Breast epithelium (tissue), 4 donors: ENCODE data around the gene DAPK1. TPM values are rescaled to one million over a fixed set of nuclear protein-coding genes. Genes with fewer than 3 reads are reported as not detected.

ENCODE experiments used
- DNase-seq, 2 donors: peaks; one replicate each; pipeline ENCODE4 v3.0.0-alpha.2; 2019; ENCODE audit warnings: low spot score in 2 of 2
- H3K27ac ChIP-seq, 2 donors: fragments of 200-600 bp; sonication (generic) in 1 of 2; one replicate each; pipeline ENCODE4 v1.5.1; 2016 to 2019; ENCODE audit warnings: mild to moderate bottlenecking in 1 of 2
- H3K27me3 ChIP-seq, 2 donors: fragments of 200-600 bp; sonication (generic) in 1 of 2; one replicate each; pipeline versions ENCODE4 v1.5.1 to v1.6.0; 2017 to 2019; ENCODE audit warnings: control low read depth in 1 of 2, mild to moderate bottlenecking in 1 of 2
- H3K36me3 ChIP-seq: fragments of 200-600 bp; one replicate; pipeline ENCODE4 v1.5.1; 2019
- H3K4me1 ChIP-seq, 2 donors: fragments of 200-600 bp; sonication (generic); one replicate each; pipeline ENCODE4 v1.5.1; 2016 to 2019; ENCODE audit warnings: control low read depth in 1 of 2
- H3K4me3 ChIP-seq, 3 donors: fragments of 200-600 bp; sonication (generic); 1 replicate in 2 of 3; 2 replicates in 1 of 3; pipeline ENCODE4 v1.5.1; 2016 to 2019; ENCODE audit warnings: mild to moderate bottlenecking in 3 of 3, moderate library complexity in 2 of 3
- H3K9me3 ChIP-seq, 2 donors: fragments of 200-600 bp; sonication (generic) in 1 of 2; one replicate each; pipeline ENCODE4 v1.5.1; 2016 to 2019; ENCODE audit warnings: control low read depth in 1 of 2
- CTCF ChIP-seq, 3 donors: fragments of 450-650 bp; IDR thresholded peaks; one replicate each; pipeline ENCODE4 v1.5.1; 2016 to 2017; ENCODE audit warnings: antibody characterized with exemption in 3 of 3, mild to moderate bottlenecking in 3 of 3, moderate library complexity in 3 of 3
- POLR2A ChIP-seq: fragments of 450-650 bp; IDR thresholded peaks from one replicate; pipeline ENCODE4 v1.6.1; 2016; ENCODE audit warnings: antibody characterized with exemption, mild to moderate bottlenecking, moderate library complexity
- POLR2AphosphoS5 ChIP-seq, 3 donors: sonication (generic); formaldehyde crosslinking; IDR thresholded peaks; one replicate each; pipeline ENCODE4 v1.6.1; 2017; ENCODE audit warnings: antibody characterized with exemption in 3 of 3
- intact Hi-C: fragments of 100-400 bp; cut with DNase I; formaldehyde crosslinking; loops from one replicate; pipeline ENCODE4 v1.15.1; 2023; ENCODE audit warnings: low total_unique reads
- total RNA-seq, 3 donors: library from RNA; depleted of rRNA; stranded (reverse); fragments of >200 nt; gene quantifications; one replicate each; pipeline ENCODE4 v1.1.0, GENCODE V29; 2016

DAPK1 gene
- total RNA-seq, 3 donors from 2014 or later: 14.7 to 42.6 (median 34.5) TPM

GRCh38 chr9:87503927-87504326, 6.3 kb downstream of the DAPK1 start:
- H3K4me1 ChIP-seq: no peaks in the 10 kb centered on the region
- no peak for DNase-seq
- intact Hi-C loops: no loop called here

GRCh38 chr9:87504938-87505337, 7.3 kb downstream of the DAPK1 start:
- no peak for TF ChIP-seq POLR2AphosphoS5 (IDR thresholded peaks at IDR 0.05)
- TF ChIP-seq POLR2A: no peak
- no peak for TF ChIP-seq CTCF (IDR thresholded peaks at IDR 0.05)
- intact Hi-C loops: no loop called here

More at GRCh38 chr9:87503927-87504326, 6.3 kb downstream of the DAPK1 start:
- no peaks in the 10 kb centered on the region for H3K9me3 ChIP-seq
- H3K27ac ChIP-seq: no peak overlapping the region
- H3K4me3 ChIP-seq: no peak overlapping the region
- H3K27me3 ChIP-seq: peaks cover 0 to 3% of the 10 kb centered on the region in 2 donors
- no peaks in the 10 kb centered on the region for H3K36me3 ChIP-seq
- no peak for TF ChIP-seq POLR2AphosphoS5 (IDR thresholded peaks at IDR 0.05)
- TF ChIP-seq POLR2A: no peak
- TF ChIP-seq CTCF (IDR thresholded peaks at IDR 0.05): no peak

GRCh38 chr9:87505869-87506678, 8.4 kb downstream of the DAPK1 start:
- Histone ChIP-seq H3K9me3 (no peaks in the 10 kb centered on the region), H3K4me3 (no peak overlapping the region), H3K4me1 (no peaks in the 10 kb centered on the region), H3K36me3 (no peaks in the 10 kb centered on the region), H3K27ac (no peak overlapping the region), H3K27me3 (no peaks in the 10 kb centered on the region)
- no peak for DNase-seq
- intact Hi-C loops: loop anchor here (2.0 kb wide), 1 partner anchor 75 kb away; no protein-coding TSS in a partner anchor
- TF ChIP-seq POLR2AphosphoS5 (IDR thresholded peaks at IDR 0.05) (no peak), CTCF (IDR thresholded peaks at IDR 0.05) (no peak), POLR2A (no peak)

More at GRCh38 chr9:87504938-87505337, 7.3 kb downstream of the DAPK1 start:
- Histone ChIP-seq H3K27ac (no peak overlapping the region), H3K27me3 (no peaks in the 10 kb centered on the region), H3K4me3 (no peak overlapping the region), H3K4me1 (no peaks in the 10 kb centered on the region), H3K9me3 (no peaks in the 10 kb centered on the region), H3K36me3 (no peaks in the 10 kb centered on the region)
- no peak for DNase-seq

- Histone ChIP-seq H3K36me3 (no peaks in the 10 kb centered on the region), H3K27ac (no peak overlapping the region), H3K4me1 (no peaks in the 10 kb centered on the region), H3K9me3 (no peaks in the 10 kb centered on the region), H3K4me3 (no peak overlapping the region), H3K27me3 (no peaks in the 10 kb centered on the region)
- TF ChIP-seq POLR2AphosphoS5 (IDR thresholded peaks at IDR 0.05) (no peak), POLR2A (no peak), CTCF (IDR thresholded peaks at IDR 0.05) (no peak)
- intact Hi-C loops: loop anchor here (2.0 kb wide), 1 partner anchor 73 kb away; no protein-coding TSS in a partner anchor
- DNase-seq: no peak
Observed at GRCh38 chr9:87507576-87507975, 9.9 kb downstream of the DAPK1 start.

GRCh38 chr9:87510252-87510683, 12.6 kb downstream of the DAPK1 start:
- Histone ChIP-seq H3K4me3 (no peak overlapping the region), H3K36me3 (no peaks in the 10 kb centered on the region), H3K9me3 (no peaks in the 10 kb centered on the region), H3K27me3 (no peaks in the 10 kb centered on the region), H3K4me1 (no peaks in the 10 kb centered on the region), H3K27ac (no peak overlapping the region)
- intact Hi-C loops: no loop called here
- TF ChIP-seq POLR2AphosphoS5 (IDR thresholded peaks at IDR 0.05) (no peak), POLR2A (no peak), CTCF (IDR thresholded peaks at IDR 0.05) (no peak)
- no peak for DNase-seq
